Kidney (tissue), 14 donors: ENCODE measurements around the gene PPP1R14C. TPM values are rescaled to one million over a fixed set of nuclear protein-coding genes. Genes with fewer than 3 reads are reported as not detected.

ENCODE experiments used
- DNase-seq, 5 donors: peaks; one replicate each; pipeline ENCODE4 v3.0.0-alpha.2; 2013 to 2020
- FAIRE-seq: peaks from 2 replicates; lab custom pipeline; 2012; peaks lifted over from hg19 to GRCh38; lab: Jason Lieb, UNC
- H3K27ac ChIP-seq, 2 donors: one replicate each; pipeline ENCODE4 v1.7.0; 2013; ENCODE audit warnings: low read depth in 2 of 2, low read length in 2 of 2, inconsistent platforms in 1 of 2
- H3K27me3 ChIP-seq: one replicate; pipeline ENCODE4 v1.7.1; 2013; ENCODE audit warnings: low read length, inconsistent platforms; ENCODE audit not compliant: control insufficient read depth, insufficient read depth
- H3K36me3 ChIP-seq, 3 donors: one replicate each; pipeline versions ENCODE4 v1.7.0 to v1.7.1; 2013; ENCODE audit warnings: low read length in 3 of 3, control low read depth in 1 of 3, inconsistent platforms in 1 of 3; ENCODE audit not compliant: insufficient read depth in 3 of 3, control insufficient read depth in 2 of 3
- H3K4me1 ChIP-seq, 3 donors: one replicate each; pipeline versions ENCODE4 v1.7.0 to v1.7.1; 2013; ENCODE audit warnings: low read length in 3 of 3, inconsistent platforms in 1 of 3, low read depth in 1 of 3; ENCODE audit not compliant: control insufficient read depth in 2 of 3, insufficient read depth in 2 of 3
- H3K4me3 ChIP-seq, 3 donors: one replicate each; pipeline versions ENCODE4 v1.7.0 to v1.8.1; 2013; ENCODE audit warnings: low read length in 3 of 3, control low read depth in 1 of 3, inconsistent platforms in 1 of 3
- H3K9ac ChIP-seq, 3 donors: one replicate each; pipeline versions ENCODE4 v1.7.0 to v1.7.1; 2013; ENCODE audit warnings: low read length in 3 of 3, control low read depth in 1 of 3, inconsistent platforms in 1 of 3
- H3K9me3 ChIP-seq, 3 donors: one replicate each; pipeline versions ENCODE4 v1.7.0 to v1.7.1; 2013; ENCODE audit warnings: low read length in 3 of 3, control low read depth in 1 of 3, inconsistent platforms in 1 of 3; ENCODE audit not compliant: control insufficient read depth in 2 of 3, insufficient read depth in 1 of 3
- intact Hi-C: fragments of 100-400 bp; cut with DNase I; formaldehyde crosslinking; loops from one replicate; pipeline ENCODE4 v1.11.1; 2022
- polyA plus RNA-seq: library from polyadenylated mRNA; stranded (reverse); fragments of 350-450 nt; fragmentation: Illumina TruSeq; extraction: RNeasy Lipid Tissue Mini Kit (QIAGEN cat#74804); gene quantifications from one replicate; pipeline ENCODE4 v1.2.3, GENCODE V29; 2014; ENCODE audit warnings: low read depth, low replicate concordance; ENCODE audit not compliant: insufficient read depth
- total RNA-seq: library from RNA; stranded (reverse); fragmentation: NEBNext Ultra II Directional; extraction: Animal tissue kit (Norgen Biotek cat#: 25700); gene quantifications from one replicate; pipeline ENCODE4 v1.2.1, GENCODE V29; 2021
- TF ChIP-seq, protein P1 (sequence below): IDR thresholded peaks from 3 replicates; pipeline ENCODE4 v1.5.1; 2012; ENCODE audit warnings: mild to moderate bottlenecking, moderate library complexity, borderline replicate concordance; ENCODE audit not compliant: insufficient read depth; ENCODE audit errors: extremely low read depth
- donor health status: control.
- donor health status: control.
- donor health status: control.
- donor health status: control.
- donor health status: control.
- donor health status: DM: yes; HTN: yes; CAD: no.
- donor health status: Normal renal cell carcinoma (clear cell type).

Gene PPP1R14C
- total and polyA plus RNA-seq, 2 donors from 2014 or later, result 6.5 to 15.8 TPM

DNA sequence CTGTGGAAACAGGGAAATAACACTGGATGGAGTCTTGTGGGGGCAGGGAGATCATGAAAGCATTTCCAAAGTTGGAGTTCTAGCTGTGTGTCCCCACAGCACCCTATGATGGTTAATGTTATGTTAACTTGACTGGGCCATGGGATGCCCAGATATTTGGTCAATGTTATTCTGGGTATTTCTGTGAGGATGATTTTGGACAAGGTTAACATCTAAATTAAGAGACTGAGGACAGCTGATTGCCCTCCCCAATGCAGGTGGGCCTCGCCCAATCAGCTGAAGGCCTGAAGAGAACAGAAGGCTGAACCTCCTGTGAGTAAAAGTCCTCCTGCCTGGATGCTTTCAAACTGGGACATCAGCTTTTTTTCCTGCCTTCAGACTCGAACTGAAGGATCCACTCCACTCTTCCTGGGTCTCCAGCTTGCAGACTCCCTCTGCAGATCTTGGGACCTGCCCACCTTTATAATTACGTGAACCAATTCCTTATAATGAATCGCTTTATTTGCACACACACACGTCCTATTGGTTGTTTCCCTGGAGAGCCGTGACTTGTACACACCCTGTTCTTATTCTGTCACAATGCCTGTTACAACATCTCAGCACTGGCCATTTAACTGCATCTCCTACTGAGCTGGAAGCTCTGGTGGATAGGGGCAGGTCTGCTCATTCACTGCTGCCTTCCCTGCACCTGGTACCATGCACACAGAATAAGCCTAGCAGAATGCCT is 126.4 kb downstream of the PPP1R14C start:
- Histone ChIP-seq H3K9ac (no peak overlapping the region), H3K4me3 (no peak overlapping the region), H3K4me1 (no peaks in the 10 kb centered on the region), H3K36me3 (no peaks in the 10 kb centered on the region), H3K9me3 (no peaks in the 10 kb centered on the region), H3K27ac (no peak overlapping the region), H3K27me3 (no peaks in the 10 kb centered on the region)
- TF ChIP-seq, protein P1, sequence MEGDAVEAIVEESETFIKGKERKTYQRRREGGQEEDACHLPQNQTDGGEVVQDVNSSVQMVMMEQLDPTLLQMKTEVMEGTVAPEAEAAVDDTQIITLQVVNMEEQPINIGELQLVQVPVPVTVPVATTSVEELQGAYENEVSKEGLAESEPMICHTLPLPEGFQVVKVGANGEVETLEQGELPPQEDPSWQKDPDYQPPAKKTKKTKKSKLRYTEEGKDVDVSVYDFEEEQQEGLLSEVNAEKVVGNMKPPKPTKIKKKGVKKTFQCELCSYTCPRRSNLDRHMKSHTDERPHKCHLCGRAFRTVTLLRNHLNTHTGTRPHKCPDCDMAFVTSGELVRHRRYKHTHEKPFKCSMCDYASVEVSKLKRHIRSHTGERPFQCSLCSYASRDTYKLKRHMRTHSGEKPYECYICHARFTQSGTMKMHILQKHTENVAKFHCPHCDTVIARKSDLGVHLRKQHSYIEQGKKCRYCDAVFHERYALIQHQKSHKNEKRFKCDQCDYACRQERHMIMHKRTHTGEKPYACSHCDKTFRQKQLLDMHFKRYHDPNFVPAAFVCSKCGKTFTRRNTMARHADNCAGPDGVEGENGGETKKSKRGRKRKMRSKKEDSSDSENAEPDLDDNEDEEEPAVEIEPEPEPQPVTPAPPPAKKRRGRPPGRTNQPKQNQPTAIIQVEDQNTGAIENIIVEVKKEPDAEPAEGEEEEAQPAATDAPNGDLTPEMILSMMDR, result no peak
- FAIRE-seq, result no peak
- intact Hi-C loops, result no loop called here
- DNase-seq, result no peak

- DNase-seq, result peak in 1 of 5 donors; percentile 71
- Histone ChIP-seq H3K27ac (no peak overlapping the region), H3K27me3 (no peaks in the 10 kb centered on the region), H3K9ac (no peak overlapping the region), H3K9me3 (no peaks in the 10 kb centered on the region), H3K4me1 (no peaks in the 10 kb centered on the region), H3K36me3 (no peaks in the 10 kb centered on the region), H3K4me3 (no peak overlapping the region)
- intact Hi-C loops, result no loop called here
- no peak for FAIRE-seq
- TF ChIP-seq, protein P1, result no peak
Measured at GRCh38 chr6:150269857-150270223, 127.0 kb downstream of the PPP1R14C start.

DNA sequence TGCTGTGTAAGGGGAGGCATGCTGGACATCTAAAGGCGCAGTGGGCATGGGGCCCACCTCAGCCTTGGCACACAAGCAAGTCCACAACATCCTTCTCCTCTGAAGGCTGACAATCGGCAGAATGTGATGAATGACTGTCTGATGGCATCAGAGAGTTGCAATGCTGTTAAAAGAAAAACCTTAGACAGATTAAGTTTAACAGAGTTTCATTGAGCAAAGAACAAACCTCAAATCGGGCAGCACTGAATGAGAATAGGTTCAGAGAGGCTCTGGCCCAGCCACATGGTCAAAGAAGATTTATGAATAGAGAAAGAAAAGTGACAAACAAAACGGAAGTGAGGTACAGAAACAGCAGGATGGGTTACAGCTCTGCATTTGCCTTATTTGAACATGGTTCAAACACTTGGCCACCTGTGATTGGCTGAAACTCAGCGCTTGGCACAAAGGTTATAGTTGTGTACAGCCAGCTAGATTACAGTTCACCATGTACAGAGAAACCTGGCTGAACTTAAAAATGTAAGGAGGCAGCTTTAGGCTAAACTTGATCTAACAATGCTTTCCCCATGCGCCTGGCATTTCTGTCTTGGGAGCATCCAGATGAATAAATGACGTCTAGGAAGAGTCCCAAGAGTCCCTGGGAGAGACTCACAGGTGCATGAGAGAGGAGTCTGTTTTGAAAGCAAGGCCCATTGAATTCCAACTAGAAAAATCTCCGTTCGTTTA is 127.6 kb downstream of the PPP1R14C start:
- TF ChIP-seq, protein P1, result no peak
- intact Hi-C loops, result no loop called here
- Histone ChIP-seq H3K27ac (no peak overlapping the region), H3K4me3 (no peak overlapping the region), H3K9me3 (no peaks in the 10 kb centered on the region), H3K4me1 (no peaks in the 10 kb centered on the region), H3K27me3 (no peaks in the 10 kb centered on the region), H3K36me3 (no peaks in the 10 kb centered on the region), H3K9ac (no peak overlapping the region)
- FAIRE-seq (no peak), DNase-seq (no peak)
